ENCODE results near the gene LILRA2. TPM values are rescaled to one million over a fixed set of nuclear protein-coding genes. Genes with fewer than 3 reads are reported as not detected.

LILRA2 gene
- total and polyA plus RNA-seq, 2 of the 13 experiments (the other 11 are each of a cell fraction or from before 2014, with no cell fraction given): 0.53 TPM; not detected in 1

- TF ChIP-seq ZSCAN20 (CRISPR knock-in tag; IDR thresholded peaks at IDR 0.05; ENCODE audit: borderline replicate concordance) (no peak), ADNP (CRISPR knock-in tag; IDR thresholded peaks at IDR 0.05) (no peak), KAT7 (CRISPR knock-in tag; IDR thresholded peaks at IDR 0.05; ENCODE audit: borderline replicate concordance) (no peak), KAT2B (IDR thresholded peaks at IDR 0.05; ENCODE audit: borderline replicate concordance, low read depth, low read length) (no peak), KDM3A (CRISPR knock-in tag; IDR thresholded peaks at IDR 0.05; ENCODE audit: low read depth) (no peak), USF2 (IDR thresholded peaks at IDR 0.05; ENCODE audit: low read depth, low read length) (no peak), USF2 (CRISPR knock-in tag; IDR thresholded peaks at IDR 0.05; ENCODE audit: borderline replicate concordance) (no peak)
Measured at GRCh38 chr19:54548806-54549205, 24.8 kb upstream of the LILRA2 start (continued).

GRCh38 chr19:54549224-54549623 lies 24.4 kb upstream of the LILRA2 start:
- Histone ChIP-seq H3K9ac (ENCODE audit: insufficient read depth, low read depth, low read length) (no peak overlapping the region), H2AFZ (ENCODE audit: low read length) (no peak overlapping the region), H3K4me1 (ENCODE audit: insufficient read depth, low read length) (no peaks in the 10 kb centered on the region), H3K4me2 (ENCODE audit: low read depth, low read length) (no peak overlapping the region), H3K27me3 (ENCODE audit: control insufficient read depth in 1 of 2, insufficient read depth in 2 of 2, low read length in 2 of 2) (no peaks in the 10 kb centered on the region), H3K79me2 (ENCODE audit: insufficient read depth, low read length) (no peaks in the 10 kb centered on the region), H3K36me3 (replicated peaks in 1 of 2; ENCODE audit: control insufficient read depth in 1 of 2, insufficient read depth in 2 of 2, low read length in 2 of 2) (no peaks in the 10 kb centered on the region), H3K27ac (ENCODE audit: extremely low read length, insufficient read depth, low read length) (no peak overlapping the region), H3K9me3 (ENCODE audit: low read length) (no peaks in the 10 kb centered on the region), H4K20me1 (ENCODE audit: insufficient read depth, low read length) (no peaks in the 10 kb centered on the region), H3K4me3 (replicated peaks in 1 of 3; ENCODE audit: insufficient read depth in 1 of 3, low read depth in 2 of 3, low read length in 3 of 3) (no peak overlapping the region)
- no peak for FAIRE-seq
- ATAC-seq: no peak
- in situ Hi-C loops (cut with HindIII; ENCODE audit: extremely low pct_ligation_motif_present, low pct_unique_long_range_greater_than_20kb) (no loop called here), intact Hi-C loops (cut with micrococcal nuclease; ENCODE audit: unreplicated experiment) (no loop called here)
- 43% methylated on average over 8 of the region's 14 CpGs for WGBS (ENCODE audit: low lambda C conversion rate)
- ChIA-PET POLR2A (no interaction called here), CTCF (ENCODE audit: low intra/inter-chr PET ratio, low total read pairs) (no interaction called here)
- no peak for DNase-seq (ENCODE audit: low spot score)
- no TSS peak for BruUV-seq (replicated peaks)
- TF ChIP-seq IRX3 (CRISPR knock-in tag; IDR thresholded peaks at IDR 0.05; ENCODE audit: borderline replicate concordance, low read depth) (no peak), MYNN (CRISPR knock-in tag; IDR thresholded peaks at IDR 0.05; ENCODE audit: low read depth) (no peak), ZSCAN25 (CRISPR knock-in tag; IDR thresholded peaks at IDR 0.05) (no peak), DBP (CRISPR knock-in tag; IDR thresholded peaks at IDR 0.05; ENCODE audit: not compliant biosample characterization) (no peak), ZBTB39 (CRISPR knock-in tag; IDR thresholded peaks at IDR 0.05) (no peak), MBNL3 (CRISPR knock-in tag; conservative IDR thresholded peaks at IDR 0.05) (no peak), ZNF775 (CRISPR knock-in tag; IDR thresholded peaks at IDR 0.05; ENCODE audit: borderline replicate concordance) (no peak), TBP (CRISPR knock-in tag; IDR thresholded peaks at IDR 0.05) (no peak), ARNTL (CRISPR knock-in tag; IDR thresholded peaks at IDR 0.05) (no peak), RFX1 (IDR thresholded peaks at IDR 0.05) (no peak), YEATS2 (CRISPR knock-in tag; IDR thresholded peaks at IDR 0.05; ENCODE audit: borderline replicate concordance) (no peak), U2AF2 (IDR thresholded peaks at IDR 0.05; ENCODE audit: low read depth, low read length) (no peak), ZNF296 (CRISPR knock-in tag; conservative IDR thresholded peaks at IDR 0.05) (no peak), ZNF615 (CRISPR knock-in tag; IDR thresholded peaks at IDR 0.05; ENCODE audit: borderline replicate concordance) (no peak), PHB2 (IDR thresholded peaks at IDR 0.05; ENCODE audit: partially characterized antibody) (no peak)
